ENCODE measurements around the gene CHRNA4. TPM values are rescaled to one million over a fixed set of nuclear protein-coding genes. Genes with fewer than 3 reads are reported as not detected.

The CHRNA4 gene
- total and polyA plus RNA-seq, 10 of the 15 experiments (the other 5 are each of a cell fraction or from before 2014, with no cell fraction given) = 0.04 to 0.41 (median 0.06) TPM; not detected in 5

DNA sequence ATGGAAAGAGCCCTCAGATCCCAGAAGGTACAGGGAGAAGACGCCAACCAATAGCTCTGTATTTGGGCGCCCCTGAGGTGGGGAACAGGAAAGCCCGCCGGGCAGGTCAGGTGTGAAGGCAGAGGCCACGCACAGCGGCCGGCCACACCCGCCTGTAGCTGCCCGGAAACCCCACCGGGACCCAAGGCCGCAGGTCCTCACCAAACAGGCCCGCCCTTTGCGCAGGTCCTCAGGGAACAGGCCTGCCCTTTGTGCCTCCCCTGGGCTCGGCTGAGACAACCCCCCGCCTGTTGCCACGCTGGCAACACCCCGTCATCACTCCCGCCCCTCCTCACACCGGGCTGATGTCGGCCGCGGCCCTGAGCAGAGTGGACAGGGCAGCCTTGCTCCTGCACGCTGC lies 44.9 kb upstream of the CHRNA4 start:
- Histone ChIP-seq H3K4me2 (ENCODE audit: control insufficient read depth, insufficient read depth) (no peak overlapping the region), H2AFZ (ENCODE audit: control insufficient read depth, low read depth, low read length) (no peak overlapping the region), H3K79me2 (ENCODE audit: control insufficient read depth, insufficient read depth, low read length) (no peaks in the 10 kb centered on the region), H3K36me3 (ENCODE audit: control insufficient read depth in 2 of 2, insufficient read depth in 2 of 2, low read length in 1 of 2) (no peaks in the 10 kb centered on the region), H4K20me1 (ENCODE audit: control insufficient read depth, insufficient read depth) (no peaks in the 10 kb centered on the region), H3K27ac (ENCODE audit: control insufficient read depth, insufficient read depth) (no peak overlapping the region), H3K9me3 (replicated peaks; ENCODE audit: control insufficient read depth, insufficient read depth, low read length) (no peaks in the 10 kb centered on the region; the same call in 2 of the 3 replicates), H3K9ac (ENCODE audit: control insufficient read depth, insufficient read depth, low read length) (no peak overlapping the region), H3K4me1 (ENCODE audit: control insufficient read depth, insufficient read depth, low read length) (no peaks in the 10 kb centered on the region), H3K4me3 (no peak overlapping the region), H3K27me3 (replicated peaks in 1 of 2; ENCODE audit: control insufficient read depth in 2 of 2, insufficient read depth in 2 of 2, low read length in 1 of 2) (no peaks in the 10 kb centered on the region)
- BruUV-seq (replicated peaks) = no TSS peak
- no peak for ATAC-seq
- ChIA-PET CTCF (no interaction called here), POLR2A (no interaction called here), RAD21 (ENCODE audit: unreplicated experiment) (no interaction called here), SMC1A (ENCODE audit: uncharacterized antibody, unreplicated experiment) (no interaction called here)
- 48% methylated on average over 23 of the region's 23 CpGs for WGBS (ENCODE audit: insufficient coverage, insufficient replicate concordance, low lambda C conversion rate, missing lambda C conversion rate)
- intact Hi-C loops (cut with micrococcal nuclease; ENCODE audit: unreplicated experiment) (no loop called here), in situ Hi-C loops (cut with MboI) (no loop called here)
- no peak for DNase-seq (ENCODE audit: low read depth, low spot score)
- FAIRE-seq = no peak
- TF ChIP-seq BHLHE40 (IDR thresholded peaks at IDR 0.05; ENCODE audit: borderline replicate concordance in 1 of 2, low read depth in 2 of 2, low read length in 1 of 2) (no peak), RFX5 (IDR thresholded peaks at IDR 0.05; ENCODE audit: low read depth, low read length) (no peak), YY1 (IDR thresholded peaks at IDR 0.05; ENCODE audit: low read depth, low read length) (no peak), NFIC (IDR thresholded peaks at IDR 0.05; ENCODE audit: low read depth, low read length) (no peak), IKZF1 (conservative IDR thresholded peaks at IDR 0.05) (no peak), SIN3A (IDR thresholded peaks at IDR 0.05; ENCODE audit: low read depth, low read length) (no peak)
- TF ChIP-seq, protein P1, sequence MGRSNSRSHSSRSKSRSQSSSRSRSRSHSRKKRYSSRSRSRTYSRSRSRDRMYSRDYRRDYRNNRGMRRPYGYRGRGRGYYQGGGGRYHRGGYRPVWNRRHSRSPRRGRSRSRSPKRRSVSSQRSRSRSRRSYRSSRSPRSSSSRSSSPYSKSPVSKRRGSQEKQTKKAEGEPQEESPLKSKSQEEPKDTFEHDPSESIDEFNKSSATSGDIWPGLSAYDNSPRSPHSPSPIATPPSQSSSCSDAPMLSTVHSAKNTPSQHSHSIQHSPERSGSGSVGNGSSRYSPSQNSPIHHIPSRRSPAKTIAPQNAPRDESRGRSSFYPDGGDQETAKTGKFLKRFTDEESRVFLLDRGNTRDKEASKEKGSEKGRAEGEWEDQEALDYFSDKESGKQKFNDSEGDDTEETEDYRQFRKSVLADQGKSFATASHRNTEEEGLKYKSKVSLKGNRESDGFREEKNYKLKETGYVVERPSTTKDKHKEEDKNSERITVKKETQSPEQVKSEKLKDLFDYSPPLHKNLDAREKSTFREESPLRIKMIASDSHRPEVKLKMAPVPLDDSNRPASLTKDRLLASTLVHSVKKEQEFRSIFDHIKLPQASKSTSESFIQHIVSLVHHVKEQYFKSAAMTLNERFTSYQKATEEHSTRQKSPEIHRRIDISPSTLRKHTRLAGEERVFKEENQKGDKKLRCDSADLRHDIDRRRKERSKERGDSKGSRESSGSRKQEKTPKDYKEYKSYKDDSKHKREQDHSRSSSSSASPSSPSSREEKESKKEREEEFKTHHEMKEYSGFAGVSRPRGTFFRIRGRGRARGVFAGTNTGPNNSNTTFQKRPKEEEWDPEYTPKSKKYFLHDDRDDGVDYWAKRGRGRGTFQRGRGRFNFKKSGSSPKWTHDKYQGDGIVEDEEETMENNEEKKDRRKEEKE (IDR thresholded peaks at IDR 0.05) = no peak
- TF ChIP-seq, protein P2, sequence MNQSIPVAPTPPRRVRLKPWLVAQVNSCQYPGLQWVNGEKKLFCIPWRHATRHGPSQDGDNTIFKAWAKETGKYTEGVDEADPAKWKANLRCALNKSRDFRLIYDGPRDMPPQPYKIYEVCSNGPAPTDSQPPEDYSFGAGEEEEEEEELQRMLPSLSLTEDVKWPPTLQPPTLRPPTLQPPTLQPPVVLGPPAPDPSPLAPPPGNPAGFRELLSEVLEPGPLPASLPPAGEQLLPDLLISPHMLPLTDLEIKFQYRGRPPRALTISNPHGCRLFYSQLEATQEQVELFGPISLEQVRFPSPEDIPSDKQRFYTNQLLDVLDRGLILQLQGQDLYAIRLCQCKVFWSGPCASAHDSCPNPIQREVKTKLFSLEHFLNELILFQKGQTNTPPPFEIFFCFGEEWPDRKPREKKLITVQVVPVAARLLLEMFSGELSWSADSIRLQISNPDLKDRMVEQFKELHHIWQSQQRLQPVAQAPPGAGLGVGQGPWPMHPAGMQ (IDR thresholded peaks at IDR 0.05; ENCODE audit: borderline replicate concordance) = no peak
- TF ChIP-seq, protein P3, sequence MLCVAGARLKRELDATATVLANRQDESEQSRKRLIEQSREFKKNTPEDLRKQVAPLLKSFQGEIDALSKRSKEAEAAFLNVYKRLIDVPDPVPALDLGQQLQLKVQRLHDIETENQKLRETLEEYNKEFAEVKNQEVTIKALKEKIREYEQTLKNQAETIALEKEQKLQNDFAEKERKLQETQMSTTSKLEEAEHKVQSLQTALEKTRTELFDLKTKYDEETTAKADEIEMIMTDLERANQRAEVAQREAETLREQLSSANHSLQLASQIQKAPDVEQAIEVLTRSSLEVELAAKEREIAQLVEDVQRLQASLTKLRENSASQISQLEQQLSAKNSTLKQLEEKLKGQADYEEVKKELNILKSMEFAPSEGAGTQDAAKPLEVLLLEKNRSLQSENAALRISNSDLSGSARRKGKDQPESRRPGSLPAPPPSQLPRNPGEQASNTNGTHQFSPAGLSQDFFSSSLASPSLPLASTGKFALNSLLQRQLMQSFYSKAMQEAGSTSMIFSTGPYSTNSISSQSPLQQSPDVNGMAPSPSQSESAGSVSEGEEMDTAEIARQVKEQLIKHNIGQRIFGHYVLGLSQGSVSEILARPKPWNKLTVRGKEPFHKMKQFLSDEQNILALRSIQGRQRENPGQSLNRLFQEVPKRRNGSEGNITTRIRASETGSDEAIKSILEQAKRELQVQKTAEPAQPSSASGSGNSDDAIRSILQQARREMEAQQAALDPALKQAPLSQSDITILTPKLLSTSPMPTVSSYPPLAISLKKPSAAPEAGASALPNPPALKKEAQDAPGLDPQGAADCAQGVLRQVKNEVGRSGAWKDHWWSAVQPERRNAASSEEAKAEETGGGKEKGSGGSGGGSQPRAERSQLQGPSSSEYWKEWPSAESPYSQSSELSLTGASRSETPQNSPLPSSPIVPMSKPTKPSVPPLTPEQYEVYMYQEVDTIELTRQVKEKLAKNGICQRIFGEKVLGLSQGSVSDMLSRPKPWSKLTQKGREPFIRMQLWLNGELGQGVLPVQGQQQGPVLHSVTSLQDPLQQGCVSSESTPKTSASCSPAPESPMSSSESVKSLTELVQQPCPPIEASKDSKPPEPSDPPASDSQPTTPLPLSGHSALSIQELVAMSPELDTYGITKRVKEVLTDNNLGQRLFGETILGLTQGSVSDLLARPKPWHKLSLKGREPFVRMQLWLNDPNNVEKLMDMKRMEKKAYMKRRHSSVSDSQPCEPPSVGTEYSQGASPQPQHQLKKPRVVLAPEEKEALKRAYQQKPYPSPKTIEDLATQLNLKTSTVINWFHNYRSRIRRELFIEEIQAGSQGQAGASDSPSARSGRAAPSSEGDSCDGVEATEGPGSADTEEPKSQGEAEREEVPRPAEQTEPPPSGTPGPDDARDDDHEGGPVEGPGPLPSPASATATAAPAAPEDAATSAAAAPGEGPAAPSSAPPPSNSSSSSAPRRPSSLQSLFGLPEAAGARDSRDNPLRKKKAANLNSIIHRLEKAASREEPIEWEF (IDR thresholded peaks at IDR 0.05; ENCODE audit: insufficient replicate concordance, low read depth, low read length) = no peak
- TF ChIP-seq, protein P4, sequence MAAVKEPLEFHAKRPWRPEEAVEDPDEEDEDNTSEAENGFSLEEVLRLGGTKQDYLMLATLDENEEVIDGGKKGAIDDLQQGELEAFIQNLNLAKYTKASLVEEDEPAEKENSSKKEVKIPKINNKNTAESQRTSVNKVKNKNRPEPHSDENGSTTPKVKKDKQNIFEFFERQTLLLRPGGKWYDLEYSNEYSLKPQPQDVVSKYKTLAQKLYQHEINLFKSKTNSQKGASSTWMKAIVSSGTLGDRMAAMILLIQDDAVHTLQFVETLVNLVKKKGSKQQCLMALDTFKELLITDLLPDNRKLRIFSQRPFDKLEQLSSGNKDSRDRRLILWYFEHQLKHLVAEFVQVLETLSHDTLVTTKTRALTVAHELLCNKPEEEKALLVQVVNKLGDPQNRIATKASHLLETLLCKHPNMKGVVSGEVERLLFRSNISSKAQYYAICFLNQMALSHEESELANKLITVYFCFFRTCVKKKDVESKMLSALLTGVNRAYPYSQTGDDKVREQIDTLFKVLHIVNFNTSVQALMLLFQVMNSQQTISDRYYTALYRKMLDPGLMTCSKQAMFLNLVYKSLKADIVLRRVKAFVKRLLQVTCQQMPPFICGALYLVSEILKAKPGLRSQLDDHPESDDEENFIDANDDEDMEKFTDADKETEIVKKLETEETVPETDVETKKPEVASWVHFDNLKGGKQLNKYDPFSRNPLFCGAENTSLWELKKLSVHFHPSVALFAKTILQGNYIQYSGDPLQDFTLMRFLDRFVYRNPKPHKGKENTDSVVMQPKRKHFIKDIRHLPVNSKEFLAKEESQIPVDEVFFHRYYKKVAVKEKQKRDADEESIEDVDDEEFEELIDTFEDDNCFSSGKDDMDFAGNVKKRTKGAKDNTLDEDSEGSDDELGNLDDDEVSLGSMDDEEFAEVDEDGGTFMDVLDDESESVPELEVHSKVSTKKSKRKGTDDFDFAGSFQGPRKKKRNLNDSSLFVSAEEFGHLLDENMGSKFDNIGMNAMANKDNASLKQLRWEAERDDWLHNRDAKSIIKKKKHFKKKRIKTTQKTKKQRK (IDR thresholded peaks at IDR 0.05; ENCODE audit: low read depth, low read length) = no peak
